ENCODE results near the gene LZTR1.

- TF ChIP-seq POLR2A (IDR thresholded peaks at IDR 0.05) (no peak), CTCF (IDR thresholded peaks at IDR 0.05) (no peak)
Observed at GRCh38 chr22:21044931-21045584, 63.0 kb downstream of the LZTR1 start.
